HepG2 (cell line): ENCODE data around the gene DAB2IP. TPM values are rescaled to one million over a fixed set of nuclear protein-coding genes. Genes with fewer than 3 reads are reported as not detected.

Experiments
- BRF2 ChIP-seq: sonication (generic); formaldehyde crosslinking; IDR thresholded peaks from 2 replicates; pipeline ENCODE4 v1.8.1; 2022; ENCODE audit warnings: mild to moderate bottlenecking, missing genetic modification reagents
- DNMT1 ChIP-seq: sonication (generic); formaldehyde crosslinking; IDR thresholded peaks from 2 replicates; pipeline ENCODE4 v1.5.1; 2020; ENCODE audit warnings: mild to moderate bottlenecking, missing genetic modification reagents
- ERF ChIP-seq: IDR thresholded peaks from 2 replicates; pipeline ENCODE4 v1.6.1; 2018; ENCODE audit warnings: missing biosample characterization, missing genetic modification reagents
- MBNL3 ChIP-seq: fragments of 250-450 bp; sonication (Bioruptor Pico); conservative IDR thresholded peaks from 2 replicates; pipeline ENCODE4 v1.8.0; 2022; ENCODE audit warnings: mild to moderate bottlenecking, inconsistent platforms
- MEIS2 ChIP-seq: sonication (generic); formaldehyde crosslinking; IDR thresholded peaks from 2 replicates; pipeline ENCODE4 v1.9.0; 2021; ENCODE audit warnings: mild to moderate bottlenecking, missing genetic modification reagents
- NBN ChIP-seq: fragments of 450-650 bp; conservative IDR thresholded peaks from 2 replicates; pipeline ENCODE4 v1.6.1; 2017
- NCOA2 ChIP-seq: sonication (generic); formaldehyde crosslinking; IDR thresholded peaks from 2 replicates; pipeline ENCODE4 v1.8.0; 2022; ENCODE audit warnings: inconsistent platforms
- NFAT5 ChIP-seq: sonication (generic); formaldehyde crosslinking; IDR thresholded peaks from 2 replicates; pipeline ENCODE4 v1.4.0; 2020; ENCODE audit warnings: missing genetic modification reagents
- NFE2 ChIP-seq: sonication (generic); formaldehyde crosslinking; IDR thresholded peaks from 2 replicates; pipeline ENCODE4 v1.4.0; 2020; ENCODE audit warnings: missing genetic modification reagents
- NR2F6 ChIP-seq, 2 experiments: IDR thresholded peaks; 2 replicates each; pipeline ENCODE4 v1.6.1; 2016; ENCODE audit warnings: antibody characterized with exemption in 1 of 2, mild to moderate bottlenecking in 1 of 2
- PHF21A ChIP-seq: sonication (generic); formaldehyde crosslinking; IDR thresholded peaks from 2 replicates; pipeline ENCODE4 v1.5.0; 2020; ENCODE audit warnings: mild to moderate bottlenecking, missing genetic modification reagents
- REPIN1 ChIP-seq: sonication (generic); formaldehyde crosslinking; IDR thresholded peaks from 2 replicates; pipeline ENCODE4 v1.8.0; 2022; ENCODE audit warnings: missing genetic modification reagents, low read depth, mild to moderate bottlenecking, borderline replicate concordance
- SNRNP70 ChIP-seq: fragments of 200-400 bp; formaldehyde crosslinking; IDR thresholded peaks from 2 replicates; pipeline ENCODE4 v1.6.1; 2017; ENCODE audit warnings: mild to moderate bottlenecking, low read depth, low read length, moderate library complexity
- TBX3 ChIP-seq: fragments of 450-650 bp; IDR thresholded peaks from 2 replicates; pipeline ENCODE4 v1.6.1; 2017; ENCODE audit warnings: antibody characterized with exemption, mild to moderate bottlenecking, inconsistent platforms, borderline replicate concordance
- THAP8 ChIP-seq: sonication (generic); formaldehyde crosslinking; IDR thresholded peaks from 2 replicates; pipeline ENCODE4 v1.5.1; 2020; ENCODE audit warnings: missing genetic modification reagents, mild to moderate bottlenecking, borderline replicate concordance
- TOE1 ChIP-seq: sonication (generic); formaldehyde crosslinking; IDR thresholded peaks from 2 replicates; pipeline ENCODE4 v1.4.0; 2020; ENCODE audit warnings: mild to moderate bottlenecking, missing genetic modification reagents
- UBTF ChIP-seq: sonication (generic); formaldehyde crosslinking; IDR thresholded peaks from 2 replicates; pipeline ENCODE4 v1.4.0; 2020; ENCODE audit warnings: mild to moderate bottlenecking, missing genetic modification reagents
- ZC3H13 ChIP-seq: sonication (generic); formaldehyde crosslinking; IDR thresholded peaks from 2 replicates; pipeline ENCODE4 v1.8.1; 2023; ENCODE audit warnings: mild to moderate bottlenecking, missing genetic modification reagents, moderate library complexity
- ZNF337 ChIP-seq: sonication (generic); formaldehyde crosslinking; IDR thresholded peaks from 2 replicates; pipeline ENCODE4 v1.5.1; 2020; ENCODE audit warnings: missing genetic modification reagents, low read depth, mild to moderate bottlenecking, borderline replicate concordance
- ZNF850 ChIP-seq: sonication (generic); formaldehyde crosslinking; conservative IDR thresholded peaks from 2 replicates; pipeline ENCODE4 v1.9.0; 2021; ENCODE audit warnings: mild to moderate bottlenecking, missing genetic modification reagents
- ZNF879 ChIP-seq: sonication (generic); formaldehyde crosslinking; IDR thresholded peaks from 2 replicates; pipeline ENCODE4 v1.8.1; 2023; ENCODE audit warnings: missing genetic modification reagents
- polyA plus RNA-seq, 8 experiments: library from polyadenylated mRNA; depleted of rRNA in 3 of 8; stranded (reverse) in 7 of 8; unstranded in 1 of 8; fragments of >200 nt; fragmentation: Illumina TruSeq in 4 of 8; extraction: Trizol in 4 of 8; gene quantifications; 2 replicates each; pipeline versions ENCODE4 v1.2.1 to v1.2.3, GENCODE V29; 2011 to 2016; ENCODE audit warnings: low read depth in 4 of 8, missing spikeins in 1 of 8, mixed read lengths in 1 of 8; ENCODE audit not compliant: insufficient read depth in 1 of 8
- total RNA-seq, 5 experiments: library from RNA; depleted of rRNA; stranded (reverse); fragments of >200 nt; fragmentation: Illumina TruSeq; extraction: Trizol; gene quantifications; 2 replicates each; pipeline ENCODE4 v1.2.3, GENCODE V29; 2016; ENCODE audit warnings: low read depth in 1 of 5

The DAB2IP gene
- total and polyA plus RNA-seq, 2 of the 13 experiments (the other 11 are each of a cell fraction or from before 2014, with no cell fraction given) = 25.3 to 37.9 TPM

- TF ChIP-seq NR2F6 (IDR thresholded peaks at IDR 0.05) (peak; percentile 76), NR2F6 (CRISPR knock-in tag; IDR thresholded peaks at IDR 0.05) (peak; percentile 35; the same call in 1 of the 2 replicates), MBNL3 (CRISPR knock-in tag) (no peak), NFAT5 (CRISPR knock-in tag) (no peak), DNMT1 (CRISPR knock-in tag) (0 out of 2 replicates have a peak, but pooled peaks have one; percentile 8), REPIN1 (no peak), TOE1 (CRISPR knock-in tag) (no peak), NFE2 (CRISPR knock-in tag) (no peak), ZC3H13 (no peak), SNRNP70 (no peak), UBTF (0 out of 2 replicates have a peak, but pooled peaks have one; percentile 12), ERF (CRISPR knock-in tag) (no peak), MEIS2 (CRISPR knock-in tag) (0 out of 2 replicates have a peak, but pooled peaks have one; percentile 39), PHF21A (CRISPR knock-in tag) (peak; percentile 76), ZNF879 (CRISPR knock-in tag) (no peak), BRF2 (CRISPR knock-in tag) (no peak), THAP8 (CRISPR knock-in tag) (no peak), NBN (no peak), ZNF337 (CRISPR knock-in tag) (peak; percentile 64; the same call in 1 of the 2 replicates), NCOA2 (CRISPR knock-in tag) (peak; percentile 3; the same call in 1 of the 2 replicates), TBX3 (0 out of 2 replicates have a peak, but pooled peaks have one; percentile 32), ZNF850 (no peak)
Observed at GRCh38 chr9:121744687-121745395, 93.4 kb downstream of the DAB2IP start (continued).
